CD4-positive, alpha-beta T cell treated with Interleukin-10 for 1 hour (primary cell): ENCODE measurements around the gene SSC5D.
A peak's percentile ranks its signal among the peaks of the same experiment; 100 is the strongest.
"Not testable (repeated sequence)": the region's sequence is repeated elsewhere in the genome, so short reads cannot be mapped to it uniquely, and the experiment has no call there.

Experiments
- DNase-seq: peaks from one replicate; pipeline ENCODE4 v3.0.0-alpha.2; 2020

Gene SSC5D

DNA sequence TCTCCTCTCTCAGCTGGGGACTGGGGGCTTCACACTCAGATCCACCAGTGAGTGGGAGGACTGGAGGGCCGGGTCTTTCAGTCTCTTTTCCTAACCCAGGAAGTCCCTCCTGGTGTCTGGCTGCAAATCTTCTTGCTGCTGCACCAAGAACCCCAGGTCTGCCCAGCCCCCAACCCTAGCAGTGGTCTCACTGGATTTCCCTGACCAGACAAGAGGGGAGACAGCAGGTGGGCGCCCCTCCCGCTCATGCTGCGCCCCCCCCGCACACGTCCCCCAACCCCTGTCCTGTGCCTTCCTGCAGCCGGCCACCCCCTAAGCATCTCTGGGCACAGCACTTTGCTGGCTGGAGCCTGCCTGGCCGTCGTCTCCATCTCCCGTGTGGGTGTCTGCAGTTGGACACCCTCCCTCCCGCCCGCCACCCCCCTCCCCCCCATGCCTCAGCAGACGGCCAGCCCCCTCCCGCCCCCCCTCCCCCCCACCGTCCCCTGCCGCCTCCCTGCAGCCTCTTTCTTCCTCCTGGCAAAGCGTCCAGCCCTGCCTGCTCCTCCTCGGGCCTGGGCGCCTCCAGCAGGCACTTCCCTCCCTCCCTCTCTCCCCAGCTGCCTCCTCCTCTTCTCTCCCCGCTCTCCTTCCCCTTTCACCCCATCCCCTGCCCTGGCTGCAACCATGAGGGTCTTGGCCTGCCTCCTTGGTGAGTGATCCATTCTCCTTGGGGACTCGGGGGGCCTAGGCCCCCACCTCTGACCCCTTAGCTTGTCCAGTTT lies at the start of gene SSC5D:
Gene SSC5D, plus strand, starts transcription at position 513 of the 764 bp plus-strand sequence. Its CDS starts 154 bp downstream, at position 667.
- DNase-seq = no peak

DNA sequence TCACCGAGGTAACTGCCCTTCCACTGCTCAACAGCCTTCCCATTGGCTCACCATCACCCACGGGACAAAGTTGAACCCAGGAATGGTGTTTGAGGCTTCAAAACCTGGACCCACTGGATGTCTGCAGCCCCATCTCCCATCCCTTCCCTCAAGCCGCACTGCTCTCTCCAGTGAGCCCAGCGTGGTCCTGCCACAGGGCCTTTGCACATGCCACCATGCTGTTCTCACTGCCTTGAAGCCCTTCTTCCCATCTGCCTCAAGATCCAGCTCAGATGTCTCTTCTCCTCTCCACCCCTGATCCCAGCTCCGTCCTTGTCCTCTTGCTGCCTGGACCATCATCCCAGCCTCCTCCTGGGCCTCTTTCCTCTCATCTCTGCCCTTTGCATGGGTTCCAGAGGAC lies 49.2 kb upstream of the SSC5D start:
- DNase-seq = no peak

DNA sequence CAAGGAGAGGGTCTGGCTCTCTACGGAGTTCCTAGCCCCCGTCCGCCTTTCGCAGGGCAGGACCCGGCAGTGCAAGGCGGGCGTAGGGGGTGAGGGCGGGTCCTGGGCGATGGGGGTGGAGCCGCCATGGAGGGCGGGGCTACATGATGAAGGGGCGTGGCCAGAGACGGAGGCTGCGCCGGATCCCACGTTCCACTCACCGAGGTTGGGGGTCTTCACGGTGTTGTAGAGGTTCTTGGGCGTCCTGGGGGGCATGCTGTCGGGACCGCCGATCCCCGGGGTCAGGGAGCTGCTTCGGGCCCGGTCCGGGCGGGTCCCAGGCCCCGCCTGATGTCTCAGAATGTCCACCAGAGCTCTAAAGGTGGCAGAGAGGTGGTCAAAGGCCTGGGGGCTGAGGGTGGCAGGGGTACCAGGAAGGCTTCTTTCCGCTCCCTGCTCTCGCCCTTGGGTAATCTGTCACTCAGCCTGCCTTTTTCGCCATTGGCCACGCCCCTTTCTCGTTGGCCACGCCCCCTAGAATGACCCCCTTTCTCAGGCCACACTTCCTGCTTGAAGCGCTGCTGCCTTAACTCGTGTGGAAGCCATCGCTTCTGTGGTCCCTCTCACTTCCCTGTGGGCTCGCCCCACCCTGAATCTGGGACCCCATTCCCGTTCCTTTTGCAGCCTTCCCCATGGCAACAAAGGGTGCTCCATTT lies 47.7 kb upstream of the SSC5D start:
- DNase-seq = no peak

DNA sequence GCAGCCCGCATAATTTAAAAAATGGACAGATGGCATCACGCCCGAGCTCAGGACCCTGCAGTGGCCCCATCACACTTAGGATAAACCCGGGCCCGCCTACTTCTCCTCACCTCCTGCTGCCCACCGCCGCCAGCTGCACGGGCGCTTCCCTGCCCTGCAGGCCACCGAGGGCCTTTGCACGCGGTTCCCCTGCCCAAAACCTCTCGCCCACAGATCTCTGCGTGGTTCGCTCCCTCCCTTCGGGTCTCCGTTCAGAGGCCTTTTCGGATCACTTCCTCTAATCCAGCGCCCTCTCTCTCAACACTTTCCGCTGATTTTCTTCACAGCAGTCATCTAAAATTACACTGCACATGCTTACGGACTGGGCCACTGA lies 46.9 kb upstream of the SSC5D start:
- DNase-seq = no peak

GRCh38 chr19:55441692-55442321 lies 46.4 kb upstream of the SSC5D start:
- DNase-seq = no peak

DNA sequence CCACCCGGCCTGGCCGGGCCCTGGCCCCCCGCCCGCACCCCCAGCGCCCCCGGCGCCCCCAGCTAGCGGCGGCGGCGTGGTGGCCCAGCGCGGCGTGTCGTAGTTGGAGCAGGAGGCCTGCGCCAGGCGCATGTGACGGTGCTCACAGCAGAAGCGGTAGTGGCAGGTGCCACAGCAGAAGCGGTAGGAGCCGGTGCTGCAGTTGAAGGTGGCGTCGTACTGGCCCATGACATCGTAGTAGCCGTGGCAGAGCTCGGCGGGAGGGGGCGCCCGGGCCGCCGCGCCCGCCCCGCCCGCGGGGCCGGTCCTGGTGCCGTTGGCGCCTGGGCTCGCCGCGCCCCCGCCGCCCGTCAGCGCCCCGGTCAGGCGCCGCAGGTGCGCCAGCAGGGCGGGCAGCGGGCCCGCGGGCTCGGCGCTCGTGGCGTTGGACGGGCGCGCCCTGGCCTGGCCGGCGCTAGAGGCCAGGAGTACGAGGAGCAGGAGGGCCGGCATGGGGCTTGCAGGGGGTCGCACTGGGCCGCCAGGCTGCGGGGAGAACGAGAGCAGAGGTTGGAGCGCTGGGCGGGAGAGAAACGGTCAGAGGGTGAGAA lies 45.8 kb upstream of the SSC5D start:
- no peak for DNase-seq

GRCh38 chr19:55443045-55443823 lies 45.0 kb upstream of the SSC5D start, which contains the start of gene SHISA7:
TSS of gene SHISA7 (minus strand) at chr19:55443300. CDS start at chr19:55442863, 437 bp downstream.
- no peak for DNase-seq

- no peak for DNase-seq
These were observed 44.3 kb upstream of the SSC5D start for GRCh38 chr19:55443824-55444480.

DNA sequence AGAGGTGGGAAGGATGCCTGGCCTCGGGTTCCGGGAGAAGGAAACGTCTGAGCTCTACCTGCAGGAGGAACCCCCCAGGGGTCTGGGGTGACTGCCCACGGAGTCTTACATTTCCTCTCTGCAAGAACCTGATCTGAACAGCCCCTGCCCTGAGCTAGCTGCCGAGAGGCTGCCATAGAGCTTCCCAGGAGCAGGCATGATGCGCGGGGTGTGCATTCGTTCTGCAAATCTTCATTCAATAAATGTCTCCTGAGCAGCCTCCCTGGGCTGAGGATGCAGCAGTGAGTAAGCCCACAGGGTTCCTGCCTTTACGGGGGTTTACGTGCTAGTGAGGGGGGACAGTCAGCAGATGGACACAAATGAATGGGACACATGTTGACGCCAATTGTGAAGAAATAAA lies 43.6 kb upstream of the SSC5D start:
- DNase-seq = no peak

DNA sequence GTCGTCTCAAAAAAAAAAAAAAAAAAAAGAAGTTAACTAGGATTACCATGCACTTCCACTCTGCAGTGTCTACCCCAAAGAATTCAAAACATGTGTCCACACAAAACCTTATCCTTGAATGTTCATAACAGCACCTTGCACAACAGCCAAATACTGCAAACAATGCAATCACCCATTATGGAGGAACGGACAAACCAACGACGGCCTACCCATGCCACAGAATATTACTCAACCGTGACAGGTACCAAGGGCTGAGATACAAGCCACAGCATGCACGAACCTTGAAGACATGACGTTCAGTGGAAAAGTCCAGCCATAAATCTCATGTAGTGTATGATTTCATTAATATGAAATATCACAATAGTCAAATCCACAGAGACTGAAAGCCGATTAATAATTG lies 42.2 kb upstream of the SSC5D start:
- DNase-seq = no peak

DNA sequence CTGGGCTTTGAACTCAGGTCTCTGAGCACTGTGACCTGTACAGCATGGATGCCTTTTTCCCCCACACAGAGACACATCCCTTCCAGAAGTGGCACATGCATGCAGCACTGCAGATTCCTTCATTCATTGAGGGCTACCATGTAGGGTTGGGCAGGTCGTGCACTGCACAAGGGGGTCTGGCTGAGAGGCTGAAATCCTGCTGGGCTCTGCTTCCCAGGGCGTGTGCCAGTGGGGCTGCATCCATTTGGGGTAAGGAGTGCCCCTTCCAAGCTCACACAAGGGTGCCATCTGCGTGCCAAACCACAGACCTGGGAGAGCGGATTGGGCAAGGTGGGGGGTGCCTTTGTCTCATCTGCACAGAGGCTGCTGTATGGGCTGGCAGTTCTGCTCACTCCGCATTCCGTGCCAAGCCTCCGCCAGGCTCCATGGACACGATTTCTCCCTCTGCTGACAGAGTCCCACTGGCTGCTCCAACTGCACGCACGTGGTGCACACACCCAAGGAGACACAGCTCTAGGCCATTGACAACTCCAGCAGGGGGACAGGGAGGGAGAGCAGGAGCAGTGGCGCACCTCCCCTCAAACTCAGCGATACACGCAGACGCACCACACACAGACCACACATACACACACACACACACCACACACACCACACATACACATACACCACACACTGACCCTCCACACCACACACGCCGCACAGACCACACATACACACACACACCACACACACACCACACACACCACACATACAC lies 40.6 kb upstream of the SSC5D start:
- DNase-seq = no peak

GRCh38 chr19:55448175-55448490 lies 40.1 kb upstream of the SSC5D start:
- DNase-seq = not testable (repeated sequence)

DNA sequence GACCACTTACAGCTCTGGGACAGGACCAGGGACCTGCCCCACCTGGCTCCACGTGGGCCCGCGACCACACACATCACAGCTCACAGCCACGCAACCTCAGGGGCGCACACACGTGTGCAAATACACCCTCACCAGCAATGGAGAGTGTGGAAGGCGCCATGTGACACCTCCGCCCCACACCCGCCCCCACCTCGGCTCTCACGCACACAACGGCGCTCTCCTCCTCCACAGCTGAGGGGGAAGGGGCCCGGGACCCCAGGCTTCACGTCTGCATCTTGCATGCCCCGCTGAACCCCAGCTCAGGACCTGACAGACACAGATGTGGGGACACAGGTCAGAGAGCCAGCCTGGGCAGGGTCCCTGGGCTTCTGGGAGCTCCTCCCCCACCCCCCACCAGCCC lies 38.8 kb upstream of the SSC5D start:
- DNase-seq = no peak

- DNase-seq = no peak
These were observed 36.9 kb upstream of the SSC5D start for GRCh38 chr19:55451163-55451964.

DNA sequence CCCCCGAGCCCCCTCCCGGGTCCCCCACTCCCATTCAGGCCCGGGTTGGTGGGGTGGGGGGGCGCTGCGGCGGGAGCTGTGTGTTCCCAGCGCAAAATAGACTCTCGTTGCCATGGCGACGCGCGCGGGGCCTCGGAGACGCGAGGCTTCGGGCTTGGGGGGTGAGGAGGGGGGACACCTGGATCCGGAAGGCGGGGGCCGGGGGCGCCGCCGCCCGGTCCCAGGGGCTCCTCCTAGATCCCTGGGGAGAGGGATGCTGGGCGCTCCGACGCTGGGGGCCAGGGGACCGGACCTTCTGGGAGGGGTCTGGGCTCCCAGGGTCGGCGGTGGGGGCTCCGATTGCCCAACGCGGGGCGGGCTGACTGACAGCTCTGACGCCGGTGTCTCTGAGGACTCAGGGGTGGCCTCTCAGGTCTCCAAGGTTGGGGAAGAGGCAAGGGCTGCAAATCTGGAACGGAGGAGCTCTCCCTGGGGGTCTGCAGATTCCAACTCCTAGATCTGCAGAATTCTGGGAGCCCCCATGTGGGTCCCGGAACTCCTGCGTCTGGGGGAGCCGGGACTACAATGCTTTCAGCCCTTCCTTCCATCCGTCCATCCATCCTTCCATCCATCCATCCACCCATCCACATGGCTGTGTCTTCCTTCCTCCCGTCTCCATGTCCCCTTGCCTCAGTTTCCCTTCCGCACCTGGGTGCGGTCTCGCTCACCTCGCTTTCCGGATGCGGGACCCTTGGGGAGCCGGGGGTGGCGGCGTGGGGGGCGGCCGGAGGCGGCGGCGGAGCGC lies 36.1 kb upstream of the SSC5D start:
- peak; percentile 47 for DNase-seq

DNA sequence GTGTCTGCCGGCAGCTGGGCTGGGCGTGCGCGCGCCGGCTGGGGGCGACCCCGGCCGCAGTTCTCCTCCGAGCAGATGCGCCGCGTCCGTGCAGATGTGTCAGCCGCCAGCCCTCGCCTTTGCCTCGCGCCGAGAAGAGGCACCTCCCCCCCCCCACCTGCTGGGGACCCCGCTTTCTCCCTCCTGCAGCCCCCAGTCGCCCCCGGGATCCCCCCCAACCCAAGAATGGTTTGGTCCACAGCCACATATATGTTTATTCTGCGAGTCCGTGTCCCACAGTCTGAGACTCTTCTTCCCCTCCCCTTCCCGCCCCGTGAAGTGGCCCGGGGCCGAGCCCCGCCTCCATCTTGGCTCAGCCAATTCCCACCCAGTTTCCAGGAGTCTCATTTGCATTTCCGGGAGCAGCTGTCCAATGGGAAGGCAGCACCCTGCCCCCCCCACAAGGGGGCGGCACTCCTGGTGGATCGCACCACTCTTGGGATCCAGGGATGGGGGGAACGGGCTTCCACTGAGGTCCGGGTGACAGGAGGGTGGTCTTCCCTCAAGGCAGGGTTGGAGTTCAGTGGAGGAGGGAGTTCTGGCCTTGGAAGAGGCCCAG lies 35.4 kb upstream of the SSC5D start:
- peak; percentile 62 for DNase-seq

DNA sequence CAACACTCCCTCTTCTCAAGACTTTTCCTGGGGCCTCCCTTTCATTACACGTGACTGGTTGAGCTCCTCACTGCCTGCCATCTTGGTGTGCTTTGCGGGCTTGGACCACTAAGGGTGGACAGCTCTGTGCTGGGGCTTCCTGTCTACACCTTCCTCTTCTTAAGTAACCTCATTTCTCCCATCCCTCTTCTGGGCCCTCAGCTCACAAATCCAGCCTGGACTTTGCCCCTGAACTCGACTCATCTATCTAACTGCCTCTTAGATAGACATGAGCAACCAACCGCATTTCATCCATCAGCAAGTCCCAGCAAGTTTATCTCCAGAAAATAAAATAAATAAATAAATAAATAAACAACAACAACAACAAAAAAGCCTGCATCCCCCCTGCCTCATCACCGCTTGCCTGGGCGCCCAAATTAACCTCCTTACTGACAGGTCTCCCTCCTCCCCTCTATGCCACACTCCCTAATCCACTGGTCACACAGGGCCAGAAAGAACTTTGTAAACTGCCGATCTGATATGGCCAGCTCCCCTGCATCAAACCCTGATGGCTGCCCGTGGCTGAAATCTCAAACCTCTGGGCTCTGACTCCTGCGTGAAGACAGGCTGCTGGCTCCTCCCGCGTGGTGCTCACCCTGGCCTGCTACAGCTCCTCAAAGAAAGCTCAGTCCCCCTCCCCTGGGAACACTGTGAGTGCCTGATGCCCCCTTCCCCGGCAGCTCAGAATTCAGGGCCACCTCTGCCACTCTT lies 34.5 kb upstream of the SSC5D start:
- DNase-seq = no peak

DNA sequence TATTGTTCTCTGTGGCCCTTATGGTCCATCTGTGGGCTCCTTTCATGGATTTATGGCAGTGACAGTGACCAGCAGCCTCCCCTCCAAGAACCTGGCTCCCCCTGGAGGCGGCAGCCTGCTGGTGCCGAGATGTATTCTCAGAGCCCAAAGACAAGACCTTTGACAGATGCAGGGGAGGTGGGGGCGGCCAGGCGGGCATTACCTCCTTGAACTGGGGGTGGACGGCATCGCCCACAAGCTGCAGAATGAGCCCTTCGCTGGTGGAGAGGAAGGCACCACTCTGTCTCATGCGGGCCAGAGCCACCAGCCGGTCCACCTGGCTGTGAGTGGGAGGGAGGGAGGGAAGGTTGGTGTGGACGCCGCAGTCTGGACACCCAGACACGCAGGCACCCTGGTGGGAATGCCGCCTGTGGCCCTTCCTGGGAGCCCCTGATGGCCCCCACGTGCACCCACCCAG lies 33.4 kb upstream of the SSC5D start:
- peak; percentile 57 for DNase-seq
